RWPE2 (cell line): ENCODE results near the gene BIRC5.

Source experiments
- ATAC-seq: fragments of 200-7000 bp; cut with Tn5 transposase; 3 replicates; pipeline ENCODE4 v1.9.1; 2021; ENCODE audit warnings: low read depth
- DNase-seq: peaks from one replicate; pipeline ENCODE4 v3.0.0-alpha.2; 2020; ENCODE audit warnings: low spot score
- H3K27ac ChIP-seq: fragments of 450-650 bp; 2 replicates; pipeline ENCODE4 v1.5.1; 2017; ENCODE audit warnings: mild to moderate bottlenecking; ENCODE audit not compliant: poor library complexity, severe bottlenecking
- H3K27me3 ChIP-seq: fragments of 250-450 bp; sonication (Bioruptor Pico); 2 replicates; pipeline ENCODE4 v1.5.1; 2021; ENCODE audit warnings: mild to moderate bottlenecking, moderate library complexity; ENCODE audit not compliant: insufficient read depth, poor library complexity, severe bottlenecking
- H3K36me3 ChIP-seq: fragments of 250-450 bp; sonication (Bioruptor Pico); 2 replicates; pipeline ENCODE4 v1.5.1; 2020; ENCODE audit warnings: low read depth, mild to moderate bottlenecking, moderate library complexity
- H3K4me1 ChIP-seq: fragments of 250-450 bp; sonication (Bioruptor Pico); 2 replicates; pipeline ENCODE4 v1.5.1; 2021; ENCODE audit warnings: mild to moderate bottlenecking, moderate library complexity; ENCODE audit not compliant: insufficient read depth, poor library complexity, severe bottlenecking
- H3K4me3 ChIP-seq: fragments of 250-450 bp; sonication (Bioruptor Pico); 2 replicates; pipeline ENCODE4 v1.5.1; 2021; ENCODE audit warnings: mild to moderate bottlenecking, moderate library complexity; ENCODE audit not compliant: severe bottlenecking
- H3K9me3 ChIP-seq: fragments of 250-450 bp; sonication (Bioruptor Pico); 2 replicates; pipeline ENCODE4 v1.5.1; 2021; ENCODE audit warnings: mild to moderate bottlenecking, moderate library complexity; ENCODE audit not compliant: severe bottlenecking
- TF ChIP-seq, protein P1 (sequence below): fragments of 450-650 bp; IDR thresholded peaks from one replicate; pipeline ENCODE4 v1.5.1; 2017; ENCODE audit warnings: mild to moderate bottlenecking, moderate library complexity; ENCODE audit not compliant: poor library complexity, severe bottlenecking

BIRC5 gene

GRCh38 chr17:78202666-78203065 lies 11.4 kb upstream of the BIRC5 start:
- TF ChIP-seq, protein P1, sequence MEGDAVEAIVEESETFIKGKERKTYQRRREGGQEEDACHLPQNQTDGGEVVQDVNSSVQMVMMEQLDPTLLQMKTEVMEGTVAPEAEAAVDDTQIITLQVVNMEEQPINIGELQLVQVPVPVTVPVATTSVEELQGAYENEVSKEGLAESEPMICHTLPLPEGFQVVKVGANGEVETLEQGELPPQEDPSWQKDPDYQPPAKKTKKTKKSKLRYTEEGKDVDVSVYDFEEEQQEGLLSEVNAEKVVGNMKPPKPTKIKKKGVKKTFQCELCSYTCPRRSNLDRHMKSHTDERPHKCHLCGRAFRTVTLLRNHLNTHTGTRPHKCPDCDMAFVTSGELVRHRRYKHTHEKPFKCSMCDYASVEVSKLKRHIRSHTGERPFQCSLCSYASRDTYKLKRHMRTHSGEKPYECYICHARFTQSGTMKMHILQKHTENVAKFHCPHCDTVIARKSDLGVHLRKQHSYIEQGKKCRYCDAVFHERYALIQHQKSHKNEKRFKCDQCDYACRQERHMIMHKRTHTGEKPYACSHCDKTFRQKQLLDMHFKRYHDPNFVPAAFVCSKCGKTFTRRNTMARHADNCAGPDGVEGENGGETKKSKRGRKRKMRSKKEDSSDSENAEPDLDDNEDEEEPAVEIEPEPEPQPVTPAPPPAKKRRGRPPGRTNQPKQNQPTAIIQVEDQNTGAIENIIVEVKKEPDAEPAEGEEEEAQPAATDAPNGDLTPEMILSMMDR, result no peak
- peaks cover 9% of the 10 kb centered on the region for H3K4me1 ChIP-seq
- no peaks in the 10 kb centered on the region for H3K27me3 ChIP-seq
- H3K27ac ChIP-seq, result no peak overlapping the region
- H3K4me3 ChIP-seq, result no peak overlapping the region
- H3K9me3 ChIP-seq, result no peaks in the 10 kb centered on the region
- H3K36me3 ChIP-seq, result peaks cover 6% of the 10 kb centered on the region
- no peak for DNase-seq
- ATAC-seq, result no peak

DNA sequence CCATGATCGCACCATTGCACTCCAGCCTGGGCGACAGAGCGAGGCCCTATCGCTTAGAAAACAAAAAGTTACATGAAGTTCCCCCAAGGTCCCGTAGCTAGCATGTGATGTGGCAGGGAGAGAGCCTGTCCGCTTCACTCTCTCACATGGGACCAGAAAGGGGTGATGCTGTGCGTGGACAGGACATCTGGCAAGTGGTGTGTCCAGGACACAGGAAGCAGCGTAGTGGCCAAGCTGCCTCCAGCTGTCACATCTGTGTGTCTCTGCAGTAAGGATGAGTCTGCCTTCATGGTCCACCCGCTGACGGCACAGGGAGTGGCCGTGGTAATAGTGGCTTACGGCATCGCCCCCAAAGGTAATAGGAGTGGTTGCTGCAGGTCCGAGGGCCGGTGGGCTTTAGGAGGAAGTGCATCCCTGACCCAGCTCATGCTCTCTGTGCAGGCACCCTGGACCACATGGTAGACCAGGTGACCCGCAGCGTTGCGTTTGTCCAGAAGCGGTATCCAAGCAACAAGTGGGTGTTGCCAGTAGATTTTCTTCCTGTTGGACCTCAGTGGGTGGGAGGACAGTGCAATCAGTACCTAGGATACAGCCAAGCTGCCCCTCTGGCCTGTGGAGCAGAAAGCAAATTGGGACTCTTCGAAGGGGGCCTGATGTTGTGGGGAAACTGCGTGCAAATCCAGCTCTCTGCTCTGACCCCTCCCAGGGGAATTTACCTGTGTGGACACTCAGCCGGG lies 9.5 kb upstream of the BIRC5 start:
- Histone ChIP-seq H3K36me3 (no peaks in the 10 kb centered on the region; the same call in none of the 2 replicates), H3K9me3 (no peaks in the 10 kb centered on the region), H3K27me3 (no peaks in the 10 kb centered on the region), H3K4me1 (peaks cover under 1% of the 10 kb centered on the region), H3K27ac (no peak overlapping the region), H3K4me3 (no peak overlapping the region)
- ATAC-seq (no peak), DNase-seq (no peak)
- TF ChIP-seq, protein P1, result no peak

- Histone ChIP-seq H3K4me1 (no peaks in the 10 kb centered on the region), H3K36me3 (no peaks in the 10 kb centered on the region; the same call in 1 of the 2 replicates), H3K27me3 (no peaks in the 10 kb centered on the region), H3K27ac (no peak overlapping the region), H3K9me3 (no peaks in the 10 kb centered on the region), H3K4me3 (no peak overlapping the region)
- ATAC-seq, result no peak
- TF ChIP-seq, protein P1, result no peak
- no peak for DNase-seq
Measured at GRCh38 chr17:78205124-78205775, 8.8 kb upstream of the BIRC5 start.

DNA sequence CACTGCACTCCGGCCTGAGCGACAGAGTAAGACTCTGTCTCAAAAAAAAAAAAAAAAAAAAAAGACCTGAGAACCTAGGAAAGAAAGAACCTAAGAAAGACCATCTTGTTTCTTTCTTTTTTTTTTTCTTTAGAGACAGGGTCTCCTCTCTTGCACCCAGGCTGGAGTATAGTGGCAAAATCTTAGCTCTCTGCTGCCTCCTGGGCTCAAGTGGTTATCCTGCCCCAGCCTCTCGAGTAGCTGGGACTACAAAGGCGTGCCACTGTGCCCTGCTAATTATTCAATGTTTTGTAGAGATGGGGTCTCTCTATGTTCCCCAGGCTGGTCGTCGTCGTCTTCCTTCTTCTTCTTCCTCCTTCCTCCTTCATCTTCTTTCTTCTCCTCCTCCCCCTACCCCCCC lies 7.8 kb upstream of the BIRC5 start:
- Histone ChIP-seq H3K27ac (no peak overlapping the region), H3K4me3 (no peak overlapping the region), H3K36me3 (no peaks in the 10 kb centered on the region; the same call in 1 of the 2 replicates), H3K4me1 (no peaks in the 10 kb centered on the region), H3K9me3 (no peaks in the 10 kb centered on the region), H3K27me3 (no peaks in the 10 kb centered on the region)
- TF ChIP-seq, protein P1, result no peak
- DNase-seq (no peak), ATAC-seq (no peak)

DNA sequence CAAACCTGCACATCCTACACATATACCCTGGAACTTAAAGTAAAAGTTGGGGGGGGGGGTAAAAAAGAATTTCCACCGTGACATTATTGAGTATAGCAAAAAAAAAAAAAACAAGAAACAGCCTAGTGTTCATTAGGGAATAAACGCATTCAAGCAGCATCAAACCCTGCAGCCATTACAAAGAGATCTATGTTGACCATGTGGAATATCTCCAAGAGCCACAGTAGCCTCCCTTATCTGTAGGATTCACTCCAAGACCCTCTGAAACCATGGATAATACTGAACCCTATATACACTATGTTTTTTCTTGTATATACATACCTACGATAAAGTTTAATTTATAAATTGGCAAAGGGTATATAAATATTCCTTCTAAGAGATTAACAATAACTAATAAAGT lies 5.6 kb upstream of the BIRC5 start:
- DNase-seq (no peak), ATAC-seq (no peak)
- Histone ChIP-seq H3K4me1 (no peaks in the 10 kb centered on the region), H3K36me3 (no peaks in the 10 kb centered on the region; the same call in 1 of the 2 replicates), H3K4me3 (no peak overlapping the region), H3K27ac (no peak overlapping the region), H3K9me3 (no peaks in the 10 kb centered on the region), H3K27me3 (no peaks in the 10 kb centered on the region)
- TF ChIP-seq, protein P1, result no peak
